GM18526 (cell line): ENCODE data around the gene STAT3.

Source experiments
- POLR2A ChIP-seq: IDR thresholded peaks from 3 replicates; pipeline ENCODE4 v1.6.1; 2011; ENCODE audit not compliant: insufficient read length; ENCODE audit errors: extremely low read depth

Gene STAT3

DNA sequence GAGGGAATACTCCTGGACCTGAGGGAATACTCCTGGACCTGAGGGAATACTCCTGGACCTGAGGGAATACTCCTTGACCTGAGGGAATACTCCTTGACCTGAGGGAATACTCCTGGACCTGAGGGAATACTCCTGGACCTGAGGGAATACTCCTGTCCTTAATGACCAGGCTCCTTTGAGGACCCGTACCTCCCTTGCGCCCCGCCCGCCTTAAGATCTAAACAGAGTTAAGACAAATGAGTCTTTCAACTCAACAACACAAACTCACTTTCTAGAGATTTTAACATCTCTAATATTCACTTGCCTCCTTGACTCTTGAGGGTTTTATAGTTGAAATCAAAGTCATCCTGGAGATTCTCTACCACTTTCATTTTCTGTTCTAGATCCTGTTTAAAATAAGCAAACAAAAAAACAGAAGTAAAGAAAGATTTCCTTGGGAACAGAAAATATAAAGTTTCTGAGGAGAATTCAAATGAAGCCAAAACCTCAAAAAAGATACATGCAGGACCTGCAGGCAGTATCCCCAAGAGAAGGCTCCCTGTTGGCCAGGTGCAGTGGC is 49.7 kb downstream of the STAT3 start:
- TF ChIP-seq POLR2A: no peak

DNA sequence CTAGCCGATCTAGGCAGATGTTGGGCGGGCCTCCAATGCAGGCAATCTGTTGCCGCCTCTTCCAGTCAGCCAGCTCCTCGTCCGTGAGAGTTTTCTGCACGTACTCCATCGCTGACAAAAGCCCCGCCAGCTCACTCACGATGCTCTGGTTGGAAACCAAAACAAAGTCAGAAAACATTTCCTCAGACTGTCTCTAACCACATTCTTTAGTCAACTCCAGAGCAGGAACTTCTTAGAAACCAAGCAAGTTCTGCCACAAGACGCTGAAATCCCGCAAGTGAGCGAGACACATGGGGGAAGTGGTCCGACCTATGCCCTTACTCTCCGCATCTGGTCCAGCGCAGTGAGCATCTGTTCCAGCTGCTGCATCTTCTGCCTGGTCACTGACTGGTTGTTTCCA is 50.8 kb downstream of the STAT3 start:
- TF ChIP-seq POLR2A: no peak

DNA sequence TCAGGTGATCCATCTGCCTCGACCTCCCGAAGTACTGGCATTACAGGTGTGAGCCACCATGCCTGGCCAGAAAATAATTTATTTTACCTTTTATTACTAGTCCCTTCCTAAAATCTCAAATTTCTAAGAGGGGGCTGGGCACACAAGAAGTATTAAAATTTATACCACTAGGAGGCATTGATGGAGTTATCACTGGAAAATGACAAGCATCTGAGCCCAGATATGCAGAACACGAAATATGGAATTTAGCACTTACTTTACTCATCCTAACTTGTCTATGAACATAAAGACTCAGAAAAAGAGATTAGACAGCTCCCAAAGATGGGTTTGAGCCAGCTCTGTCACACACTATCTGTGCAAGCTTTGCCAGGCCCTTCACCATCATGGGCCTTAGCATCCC is 53.6 kb downstream of the STAT3 start:
- TF ChIP-seq POLR2A: no peak

DNA sequence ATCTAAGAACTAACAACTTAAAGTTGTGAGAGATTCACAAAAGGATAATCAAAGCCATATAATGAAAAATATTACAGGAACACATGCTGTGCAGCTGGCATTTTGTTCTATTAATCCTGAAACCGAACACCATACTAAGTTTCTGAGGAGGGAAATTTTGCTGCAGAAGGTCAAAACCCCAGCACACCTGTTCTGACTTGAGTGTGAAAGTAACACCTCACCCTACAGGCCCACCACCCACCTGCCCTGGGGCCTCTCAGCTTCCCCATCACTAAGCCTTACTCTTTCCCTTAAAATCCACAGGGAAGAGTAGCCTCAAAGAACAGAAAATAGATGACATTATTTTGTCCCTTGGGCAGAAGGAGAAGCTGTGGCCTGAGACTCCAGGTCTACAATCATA is 55.2 kb downstream of the STAT3 start:
- TF ChIP-seq POLR2A: no peak

DNA sequence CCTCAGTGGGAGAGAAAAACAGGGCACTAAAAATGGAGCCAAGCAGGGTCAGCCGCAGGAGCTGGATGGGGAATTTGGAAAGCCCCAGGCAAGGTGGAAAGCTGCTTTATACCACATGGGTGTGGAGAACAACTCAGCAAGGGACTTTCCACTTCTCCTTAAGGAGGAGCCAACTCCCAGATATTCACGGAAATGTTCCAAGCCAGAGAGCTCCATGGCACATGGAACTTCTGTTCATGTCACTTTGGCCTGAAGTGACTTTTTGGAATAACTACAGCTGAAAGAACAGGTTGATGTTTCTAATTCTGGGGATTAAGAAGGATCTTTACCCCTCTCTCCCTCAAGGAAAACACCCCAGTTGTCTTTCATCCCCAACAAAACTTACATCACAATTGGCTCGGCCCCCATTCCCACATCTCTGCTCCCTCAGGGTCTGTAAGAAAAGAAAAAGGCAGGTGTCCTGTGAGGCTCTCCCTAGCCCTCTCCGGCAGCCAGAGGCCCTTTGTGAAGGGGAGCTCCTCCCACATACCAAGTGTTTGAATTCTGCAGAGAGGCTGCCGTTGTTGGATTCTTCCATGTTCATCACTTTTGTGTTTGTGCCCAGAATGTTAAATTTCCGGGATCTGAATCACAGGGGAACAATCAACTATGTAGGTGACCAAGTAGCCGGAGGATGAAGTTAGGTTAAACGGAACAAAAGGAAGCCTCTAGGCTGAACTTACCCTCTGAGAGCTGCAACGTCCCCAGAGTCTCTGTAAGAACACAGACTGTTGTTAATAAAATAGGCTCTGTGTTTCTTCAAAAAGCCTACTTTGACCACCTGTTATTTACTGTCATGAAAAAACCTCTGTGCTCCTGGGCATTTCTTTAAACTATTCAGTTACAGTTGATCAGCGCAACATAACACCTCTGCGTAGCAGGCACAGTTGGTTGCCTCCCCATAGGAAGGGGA is 58.9 kb downstream of the STAT3 start:
- no peak for TF ChIP-seq POLR2A

DNA sequence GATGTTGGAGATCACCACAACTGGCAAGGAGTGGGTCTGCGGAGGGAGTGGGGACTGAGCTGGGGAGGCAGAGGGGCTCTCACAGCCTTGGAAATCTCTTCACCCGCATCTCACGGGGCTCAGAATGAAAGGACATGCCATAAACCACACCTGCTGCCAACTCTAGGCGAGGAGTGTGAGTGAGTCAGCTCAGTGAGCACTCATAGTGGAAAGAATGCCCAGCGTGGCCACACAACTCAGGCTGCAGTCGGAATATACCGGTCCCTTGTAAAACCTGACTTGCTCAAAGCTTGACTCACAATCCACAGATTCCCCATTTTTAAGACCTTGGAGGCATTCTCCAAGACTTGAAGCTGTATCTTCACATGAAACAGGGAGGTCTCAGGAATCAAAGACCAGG is 63.2 kb downstream of the STAT3 start:
- TF ChIP-seq POLR2A: no peak

DNA sequence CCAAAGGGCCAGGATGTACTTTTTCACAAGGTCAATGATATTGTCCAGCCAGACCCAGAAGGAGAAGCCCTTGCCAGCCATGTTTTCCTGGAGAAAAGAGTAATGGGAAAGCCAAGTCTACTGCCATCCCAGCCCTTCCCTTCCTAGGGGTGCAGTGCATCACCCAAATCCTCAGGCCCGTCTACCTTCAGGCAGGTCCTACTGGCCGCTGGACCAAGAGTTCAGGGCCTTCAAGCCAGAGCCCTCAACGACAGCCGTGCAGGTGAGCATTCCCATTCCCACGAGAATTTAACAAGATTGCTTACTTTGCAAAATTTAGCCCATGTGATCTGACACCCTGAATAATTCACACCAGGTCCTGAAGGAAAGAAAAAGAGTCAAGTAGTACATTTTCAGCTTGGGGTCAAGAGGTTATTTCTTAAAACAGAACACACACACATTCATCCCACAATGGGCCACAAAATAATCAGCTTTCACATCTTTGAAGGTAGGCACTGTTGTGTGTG is 64.9 kb downstream of the STAT3 start:
- TF ChIP-seq POLR2A: no peak

DNA sequence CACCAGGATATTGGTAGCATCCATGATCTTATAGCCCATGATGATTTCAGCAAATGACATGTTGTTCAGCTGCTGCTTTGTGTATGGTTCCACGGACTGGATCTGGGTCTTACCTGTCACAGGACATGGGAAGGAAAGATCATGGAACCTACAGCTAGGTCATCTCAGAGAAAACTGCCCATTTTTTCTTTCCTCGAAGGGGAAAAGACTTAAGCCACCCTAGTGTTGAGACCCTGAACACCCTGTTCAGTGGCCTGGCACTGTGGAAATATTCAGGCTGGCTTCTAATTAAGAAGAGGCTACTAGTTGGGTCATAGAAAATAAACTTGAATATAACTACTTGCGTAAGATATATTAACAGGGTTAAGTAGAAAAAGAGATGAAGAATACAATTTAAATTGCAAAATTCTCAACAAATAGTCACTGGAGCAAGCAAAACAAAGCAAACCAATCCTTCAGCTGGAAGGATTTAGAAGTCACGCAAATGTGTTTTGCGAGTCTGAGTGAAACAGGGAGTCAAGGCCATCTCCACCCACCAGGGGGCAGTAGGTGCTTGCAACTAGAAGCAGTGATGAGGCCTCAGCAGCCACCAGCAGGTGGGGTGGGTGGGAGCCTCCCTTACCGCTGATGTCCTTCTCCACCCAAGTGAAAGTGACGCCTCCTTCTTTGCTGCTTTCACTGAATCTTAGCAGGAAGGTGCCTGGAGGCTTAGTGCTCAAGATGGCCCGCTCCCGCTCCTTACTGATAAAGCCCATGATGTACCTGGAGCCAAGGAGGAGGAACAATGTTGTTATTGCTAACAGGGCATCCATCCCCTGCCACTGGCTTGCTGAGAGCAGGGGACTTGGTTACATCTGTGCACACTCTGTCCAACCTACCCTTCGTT is 65.6 kb downstream of the STAT3 start:
- TF ChIP-seq POLR2A: no peak

DNA sequence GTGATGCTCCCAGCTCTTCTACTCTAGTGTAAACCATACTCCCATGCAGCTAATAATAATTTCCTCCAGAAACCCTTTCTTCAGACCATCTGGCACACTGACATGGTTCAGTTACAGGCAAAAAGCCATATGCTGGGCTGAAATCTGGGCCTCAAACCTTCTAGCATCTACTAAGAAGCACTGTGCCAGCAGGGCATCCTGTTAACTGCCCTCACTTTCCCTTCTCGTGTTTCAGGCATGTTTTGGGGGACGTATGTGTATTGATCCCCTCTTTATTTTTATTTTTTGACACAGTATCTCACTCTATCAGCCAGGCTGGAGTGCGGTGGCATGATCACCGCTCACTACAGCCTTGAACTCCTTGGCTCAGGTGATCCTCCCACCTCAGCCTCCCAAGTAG is 66.7 kb downstream of the STAT3 start:
- no peak for TF ChIP-seq POLR2A

DNA sequence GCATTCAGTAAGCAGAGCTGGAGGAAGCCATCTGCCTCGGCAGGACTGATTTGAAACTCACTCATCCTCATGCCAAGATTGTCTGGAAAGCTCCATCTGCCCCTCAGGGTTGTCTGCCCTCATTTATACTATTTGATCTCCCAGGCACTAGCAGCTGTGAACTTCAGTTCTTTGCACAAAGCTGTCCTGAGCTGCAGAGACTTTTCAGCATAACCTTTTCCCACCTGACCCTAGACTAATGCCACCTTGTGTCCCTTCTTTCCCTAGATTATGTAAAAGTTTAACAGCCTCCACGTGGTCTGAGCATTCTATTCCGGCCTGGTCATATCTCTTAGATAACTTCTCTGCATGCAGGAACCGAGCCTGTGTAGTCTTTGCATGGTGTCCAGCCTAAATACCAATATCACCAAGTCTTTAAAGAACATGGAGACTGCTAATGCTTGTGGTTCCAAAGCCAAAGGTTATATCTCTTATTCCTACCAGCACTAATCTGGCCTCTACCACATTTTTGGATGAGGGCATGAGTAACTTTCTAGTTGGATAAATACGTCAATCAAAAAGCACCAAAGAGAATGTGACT is 70.9 kb downstream of the STAT3 start:
- no peak for TF ChIP-seq POLR2A

DNA sequence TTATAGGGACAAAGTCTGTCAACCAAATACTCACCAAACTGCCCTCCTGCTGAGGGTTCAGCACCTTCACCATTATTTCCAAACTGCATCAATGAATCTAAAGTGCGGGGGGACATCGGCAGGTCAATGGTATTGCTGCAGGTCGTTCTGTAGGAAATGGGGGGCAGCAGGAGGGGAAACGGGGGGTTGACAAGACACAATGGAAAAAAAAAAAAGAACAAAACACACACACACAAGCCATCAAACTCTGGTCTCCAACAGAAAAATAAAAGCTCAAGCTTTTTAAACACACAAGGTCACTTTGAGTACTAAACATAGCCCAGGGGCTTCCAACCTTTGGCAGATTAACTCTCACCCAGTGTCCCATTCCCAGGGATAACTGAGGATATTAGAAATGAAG is 71.5 kb downstream of the STAT3 start:
- no peak for TF ChIP-seq POLR2A

DNA sequence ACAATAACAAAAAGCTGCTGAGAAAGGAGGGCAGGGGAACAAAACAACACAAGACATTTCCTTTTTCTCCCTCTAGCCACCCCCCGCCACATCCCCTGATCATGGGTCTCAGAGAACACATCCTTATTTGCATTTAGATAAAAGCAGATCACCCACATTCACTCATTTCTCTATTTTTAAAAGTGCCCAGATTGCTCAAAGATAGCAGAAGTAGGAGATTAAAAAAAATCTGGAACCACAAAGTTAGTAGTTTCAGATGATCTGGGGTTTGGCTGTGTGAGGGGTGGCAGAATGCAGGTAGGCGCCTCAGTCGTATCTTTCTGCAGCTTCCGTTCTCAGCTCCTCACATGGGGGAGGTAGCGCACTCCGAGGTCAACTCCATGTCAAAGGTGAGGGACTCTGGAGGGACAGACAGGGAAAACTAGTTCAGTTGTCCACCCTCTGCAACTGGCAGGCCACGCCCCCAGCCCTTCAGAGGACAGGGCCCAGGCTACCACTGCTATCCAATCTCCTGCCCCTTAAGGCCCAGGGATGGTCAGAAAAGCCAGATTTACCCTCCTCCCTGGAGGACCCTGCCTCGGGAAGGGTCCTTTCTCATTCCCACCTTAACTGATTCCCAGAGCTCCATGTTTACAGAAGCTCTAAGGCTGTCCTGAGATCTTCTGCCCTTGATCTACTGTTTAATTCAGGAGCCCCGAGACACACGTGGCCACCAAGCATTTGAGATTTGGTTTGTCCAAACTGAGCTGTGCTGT is 72.7 kb downstream of the STAT3 start:
- no peak for TF ChIP-seq POLR2A

DNA sequence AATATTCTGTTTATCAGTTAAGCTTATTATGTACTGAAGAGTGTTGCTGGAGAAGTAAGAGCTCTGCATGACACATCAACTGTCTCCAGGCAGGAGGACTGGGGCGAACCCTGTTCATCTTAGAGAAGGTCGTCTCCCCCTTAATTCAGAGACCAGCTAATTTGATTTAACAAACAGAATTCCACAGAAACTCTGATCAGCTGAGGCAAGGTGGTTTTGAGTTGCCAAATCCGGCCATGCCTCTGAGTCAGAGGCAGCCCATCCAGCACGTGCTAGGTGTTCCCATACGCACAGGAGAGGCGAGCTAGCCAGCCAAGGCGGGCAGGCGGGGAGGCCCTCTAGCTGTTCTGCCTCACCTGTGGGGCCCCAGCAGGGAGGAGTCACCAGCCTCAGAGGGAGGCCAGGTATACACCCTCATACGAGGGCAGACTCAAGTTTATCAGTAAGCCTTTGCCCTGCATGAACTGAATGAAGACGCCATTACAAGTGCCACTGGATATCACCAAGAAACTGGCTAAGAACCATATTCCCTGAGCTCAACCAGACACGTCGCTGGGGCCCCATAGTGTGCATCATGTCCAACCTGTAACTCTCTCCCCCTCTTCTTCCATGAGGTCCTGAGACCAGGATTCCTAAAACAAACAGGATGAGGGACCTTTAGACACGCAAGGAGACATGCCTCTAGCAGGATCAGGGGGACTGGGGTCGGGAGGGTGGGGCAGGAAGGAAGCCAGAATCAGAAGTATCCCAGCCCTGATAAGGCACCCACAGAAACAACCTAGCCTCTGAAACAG is 74.3 kb downstream of the STAT3 start:
- no peak for TF ChIP-seq POLR2A

DNA sequence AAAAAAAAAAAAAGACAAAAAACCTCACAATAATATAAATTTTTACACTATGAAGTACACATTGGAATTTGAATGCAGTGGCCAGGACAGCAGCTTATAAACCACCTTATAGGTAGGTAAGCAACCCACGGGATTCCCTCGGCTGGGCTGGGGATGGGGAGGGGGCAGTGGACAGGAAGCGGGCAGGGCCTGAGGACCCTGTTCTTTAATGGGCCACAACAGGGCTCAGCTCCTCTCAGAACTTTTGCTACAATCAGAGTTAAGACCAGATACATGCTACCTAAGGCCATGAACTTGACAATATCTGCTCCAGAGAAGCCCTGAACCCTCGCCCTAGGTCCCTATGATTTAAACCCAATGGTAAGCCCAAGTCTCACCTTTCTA is 74.9 kb downstream of the STAT3 start:
- TF ChIP-seq POLR2A: no peak
